Activated B cell treated with CpG ODN at 0.5 μM for 24 hours (primary cell): ENCODE results near the gene ZNF385A. TPM values are rescaled to one million over a fixed set of nuclear protein-coding genes. Genes with fewer than 3 reads are reported as not detected.

Source experiments
- ATAC-seq: fragments of 200-7000 bp; cut with Tn5 transposase; one replicate; pipeline ENCODE4 v1.10.0; 2021; ENCODE audit warnings: low read depth, mild to moderate bottlenecking, moderate library complexity
- CTCF ChIA-PET: fragments of 350-600 bp; sonication (Branson Sonifier 250); formaldehyde crosslinking; loops from one replicate; lab custom pipeline; 2021; ENCODE audit warnings: antibody characterized with exemption; lab: Charles Lee
- POLR2A ChIA-PET: fragments of 350-600 bp; sonication (Branson Sonifier 250); formaldehyde crosslinking; loops from one replicate; lab custom pipeline; 2021; ENCODE audit warnings: antibody characterized with exemption; lab: Charles Lee
- DNase-seq: peaks from one replicate; pipeline ENCODE4 v3.0.0; 2022
- H3K27ac Mint-ChIP-seq: one replicate; pipeline ENCODE4 v1.8.0; 2020; ENCODE audit warnings: mixed read lengths
- H3K27me3 Mint-ChIP-seq: one replicate; pipeline ENCODE4 v1.8.0; 2021; ENCODE audit warnings: mixed read lengths
- H3K36me3 Mint-ChIP-seq: one replicate; pipeline ENCODE4 v1.8.0; 2021; ENCODE audit warnings: low read depth, mixed read lengths
- H3K4me1 Mint-ChIP-seq: one replicate; pipeline ENCODE4 v1.8.0; 2021; ENCODE audit warnings: mixed read lengths
- H3K4me3 Mint-ChIP-seq: one replicate; pipeline ENCODE4 v1.8.0; 2020; ENCODE audit warnings: mild to moderate bottlenecking, mixed read lengths
- H3K9me3 Mint-ChIP-seq: one replicate; pipeline ENCODE4 v1.8.0; 2020; ENCODE audit warnings: mixed read lengths
- intact Hi-C: fragments of 100-400 bp; cut with micrococcal nuclease; formaldehyde crosslinking; loops from one replicate; pipeline ENCODE4 v1.15.1; 2024
- total RNA-seq: library from RNA; stranded (reverse); gene quantifications from 2 replicates; pipeline ENCODE4 v1.2.3, GENCODE V29; 2022
- TF ChIP-seq, protein P1 (sequence below): fragments of 200-600 bp; IDR thresholded peaks from one replicate; pipeline ENCODE4 v1.8.0; 2022; ENCODE audit warnings: antibody characterized with exemption, mild to moderate bottlenecking

ZNF385A gene
- total RNA-seq, 1 donor from 2014 or later, result 5.0 TPM

DNA sequence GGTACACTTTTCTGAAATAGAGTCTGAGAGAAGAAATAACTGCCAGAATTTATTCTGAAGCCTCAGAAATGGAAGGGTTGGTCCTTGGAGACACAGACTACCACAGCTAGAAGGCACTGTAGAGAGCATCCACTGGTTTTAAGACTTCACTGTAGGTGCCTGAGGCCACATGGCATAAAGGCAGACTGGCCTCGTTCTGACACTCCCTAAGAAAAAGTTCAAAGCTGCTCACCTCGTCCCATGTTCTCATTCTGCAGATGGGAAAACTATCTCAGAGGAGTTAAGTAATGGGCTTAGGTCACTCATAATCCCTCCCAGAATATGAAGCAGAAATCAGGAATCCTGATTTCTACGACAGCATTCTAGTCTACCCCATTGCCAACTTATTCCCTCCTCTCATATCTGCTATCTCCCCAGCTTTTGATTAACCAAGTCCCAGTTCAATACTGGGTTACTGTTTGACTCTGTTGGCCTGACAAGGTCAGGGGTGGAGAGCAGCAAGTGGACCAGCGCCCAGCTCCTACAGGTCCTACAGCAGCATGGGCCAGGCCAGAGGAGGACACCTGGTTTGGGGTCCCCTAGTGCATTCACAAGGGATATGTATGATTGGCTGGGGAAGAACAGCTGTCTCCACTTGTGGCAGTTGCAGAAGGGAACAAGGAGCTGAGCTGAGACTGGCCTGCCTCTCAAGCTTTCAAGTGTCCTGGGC lies 30.8 kb upstream of the ZNF385A start:
- Mint-ChIP-seq H3K36me3 (no peaks in the 10 kb centered on the region), H3K27ac (no peak overlapping the region), H3K4me3 (no peak overlapping the region), H3K27me3 (peaks cover 3% of the 10 kb centered on the region), H3K4me1 (peaks cover 78% of the 10 kb centered on the region), H3K9me3 (no peaks in the 10 kb centered on the region)
- ATAC-seq (no peak), DNase-seq (no peak)
- CTCF ChIA-PET, result interaction anchor here (0.8 to 11.4 kb wide), 3 partner anchors 14 to 25 kb away, joined by 3 to 143 read pairs (median 3); no protein-coding TSS in a partner anchor
- POLR2A ChIA-PET, result interaction anchor here (0.6 kb wide), 1 partner anchor 56 kb away, joined by 8 read pairs; no protein-coding TSS in a partner anchor
- intact Hi-C loops, result loop anchor here (10.0 kb wide), 1 partner anchor 149 kb away; no protein-coding TSS in a partner anchor
- TF ChIP-seq, protein P1, sequence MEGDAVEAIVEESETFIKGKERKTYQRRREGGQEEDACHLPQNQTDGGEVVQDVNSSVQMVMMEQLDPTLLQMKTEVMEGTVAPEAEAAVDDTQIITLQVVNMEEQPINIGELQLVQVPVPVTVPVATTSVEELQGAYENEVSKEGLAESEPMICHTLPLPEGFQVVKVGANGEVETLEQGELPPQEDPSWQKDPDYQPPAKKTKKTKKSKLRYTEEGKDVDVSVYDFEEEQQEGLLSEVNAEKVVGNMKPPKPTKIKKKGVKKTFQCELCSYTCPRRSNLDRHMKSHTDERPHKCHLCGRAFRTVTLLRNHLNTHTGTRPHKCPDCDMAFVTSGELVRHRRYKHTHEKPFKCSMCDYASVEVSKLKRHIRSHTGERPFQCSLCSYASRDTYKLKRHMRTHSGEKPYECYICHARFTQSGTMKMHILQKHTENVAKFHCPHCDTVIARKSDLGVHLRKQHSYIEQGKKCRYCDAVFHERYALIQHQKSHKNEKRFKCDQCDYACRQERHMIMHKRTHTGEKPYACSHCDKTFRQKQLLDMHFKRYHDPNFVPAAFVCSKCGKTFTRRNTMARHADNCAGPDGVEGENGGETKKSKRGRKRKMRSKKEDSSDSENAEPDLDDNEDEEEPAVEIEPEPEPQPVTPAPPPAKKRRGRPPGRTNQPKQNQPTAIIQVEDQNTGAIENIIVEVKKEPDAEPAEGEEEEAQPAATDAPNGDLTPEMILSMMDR, result no peak

DNA sequence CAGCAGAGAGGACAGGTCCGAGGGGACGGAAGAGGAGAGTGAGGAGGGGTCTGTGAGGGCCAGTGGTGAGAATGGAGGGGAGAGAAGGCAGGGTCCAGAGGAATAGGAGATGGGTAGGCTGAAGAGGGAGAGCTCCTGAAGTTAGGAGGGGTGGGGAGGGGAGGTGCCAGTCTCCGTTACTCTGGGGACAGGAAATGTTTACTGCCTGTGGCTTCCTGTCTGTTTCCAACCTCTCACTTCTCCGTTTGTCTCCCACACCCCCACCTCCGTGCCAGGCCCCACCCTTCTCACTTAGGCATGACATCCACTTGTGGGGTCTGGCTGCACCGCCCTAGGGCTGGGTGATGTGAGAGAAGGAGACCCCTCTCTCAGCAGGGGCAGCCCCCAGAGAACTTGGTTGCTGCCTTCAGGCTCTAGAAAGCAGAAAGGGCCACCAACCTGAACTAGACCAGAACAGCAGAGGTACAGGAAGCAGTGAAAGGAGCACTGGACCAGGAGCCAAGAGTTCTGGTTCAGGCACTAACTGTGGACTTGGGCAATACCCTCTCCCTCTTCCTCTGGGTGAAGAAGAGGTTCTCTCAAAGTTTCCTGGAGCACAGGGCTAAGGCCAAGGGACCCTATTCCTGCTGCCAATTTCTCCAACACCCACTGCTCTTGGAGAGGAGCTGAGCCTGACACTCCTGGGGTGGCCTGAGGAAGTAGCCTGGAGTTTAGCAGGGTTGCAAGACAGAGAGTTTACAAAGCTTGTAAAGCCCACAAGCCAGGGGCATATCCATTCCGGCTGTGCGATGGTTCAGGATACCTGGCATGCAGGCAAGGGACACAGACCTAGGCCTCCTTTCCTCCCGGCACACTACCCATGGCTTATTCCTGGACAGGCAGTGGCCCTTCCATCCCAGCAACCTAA lies 29.0 kb upstream of the ZNF385A start:
- TF ChIP-seq, protein P1, result no peak
- Mint-ChIP-seq H3K27me3 (no peaks in the 10 kb centered on the region), H3K4me1 (peaks cover 71% of the 10 kb centered on the region), H3K9me3 (no peaks in the 10 kb centered on the region), H3K36me3 (no peaks in the 10 kb centered on the region), H3K4me3 (peak overlapping the region; percentile 66), H3K27ac (peak overlapping the region; percentile 59)
- DNase-seq (no peak), ATAC-seq (peak; percentile 81)
- ChIA-PET CTCF (interaction anchor here (2.7 to 11.4 kb wide), 2 partner anchors 13 to 24 kb away, joined by 9 to 143 read pairs; no protein-coding TSS in a partner anchor), POLR2A (interaction anchor here (0.6 to 1.3 kb wide), 4 partner anchors 11 to 331 kb away, joined by 3 to 9 read pairs (median 4); partner anchors contain the start of gene NCKAP1L)
- intact Hi-C loops, result loop anchor here (1.0 to 10.0 kb wide), 3 partner anchors 8 to 151 kb away; no protein-coding TSS in a partner anchor

DNA sequence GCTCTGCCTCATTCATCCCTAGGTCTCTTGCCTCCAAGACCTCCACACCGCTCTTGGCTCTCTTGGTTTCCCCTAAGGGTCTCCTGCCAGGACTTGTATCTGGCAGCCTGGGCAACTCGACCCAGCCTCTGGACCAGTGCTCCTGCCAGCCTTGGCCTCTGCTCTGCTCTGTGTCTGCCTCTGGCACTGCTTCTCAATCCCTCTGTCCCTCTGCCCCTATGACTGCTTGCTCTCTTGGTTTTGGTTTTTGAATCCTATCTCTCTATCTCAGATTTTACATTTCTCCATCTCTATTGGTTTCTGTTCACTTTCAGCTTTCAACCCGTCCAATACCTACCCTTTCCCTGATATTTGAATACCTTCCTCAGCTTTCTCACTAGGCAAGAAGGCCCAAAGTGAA lies 28.3 kb upstream of the ZNF385A start:
- H3K4me1 Mint-ChIP-seq, result peaks cover 63% of the 10 kb centered on the region

DNA sequence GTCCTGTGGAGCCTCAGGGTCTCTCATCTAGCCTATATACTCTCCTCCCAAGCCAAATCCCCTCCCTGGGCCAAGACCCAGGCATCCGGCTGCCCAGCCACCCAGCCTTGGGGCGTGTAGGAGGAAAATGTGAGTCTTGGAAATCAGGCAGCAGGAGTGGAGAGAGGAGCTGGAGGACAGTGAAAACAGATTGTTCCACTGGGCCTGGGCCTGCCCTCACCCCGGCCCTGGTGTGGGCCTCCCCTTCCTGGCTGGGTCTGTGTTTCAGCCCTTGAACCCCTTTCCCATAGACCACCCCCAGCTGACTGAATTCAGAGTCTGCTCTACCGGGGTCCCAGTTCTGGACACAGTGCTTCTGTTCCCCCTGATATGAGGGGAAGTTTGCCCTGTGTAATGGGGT lies 27.8 kb upstream of the ZNF385A start:
- H3K4me3 Mint-ChIP-seq, result no peak overlapping the region
- ChIA-PET POLR2A (interaction anchor here (1.1 to 1.3 kb wide), 2 partner anchors 15 to 85 kb away, joined by 3 to 6 read pairs; partner anchors contain the start of gene NCKAP1L), CTCF (interaction anchor here (2.7 to 11.4 kb wide), 2 partner anchors 11 to 25 kb away, joined by 9 to 143 read pairs; no protein-coding TSS in a partner anchor)
- ATAC-seq, result no peak
- H3K9me3 Mint-ChIP-seq, result no peaks in the 10 kb centered on the region
- TF ChIP-seq, protein P1, result no peak
- intact Hi-C loops, result loop anchor here (2.0 to 10.0 kb wide), 2 partner anchors 14 to 152 kb away; no protein-coding TSS in a partner anchor
- no peaks in the 10 kb centered on the region for H3K27me3 Mint-ChIP-seq
- peaks cover 61% of the 10 kb centered on the region for H3K4me1 Mint-ChIP-seq
- H3K27ac Mint-ChIP-seq, result peak overlapping the region; percentile 12
- H3K36me3 Mint-ChIP-seq, result no peaks in the 10 kb centered on the region
- no peak for DNase-seq

More for the DNA sequence above, 28.3 kb upstream of the ZNF385A start:
- Mint-ChIP-seq H3K36me3 (no peaks in the 10 kb centered on the region), H3K9me3 (no peaks in the 10 kb centered on the region), H3K4me3 (peak overlapping the region; percentile 66), H3K27me3 (no peaks in the 10 kb centered on the region), H3K27ac (peak overlapping the region; percentile 59)
- ChIA-PET POLR2A (interaction anchor here (0.7 to 1.3 kb wide), 3 partner anchors 10 to 85 kb away, joined by 3 to 6 read pairs (median 3); partner anchors contain the start of gene NCKAP1L), CTCF (interaction anchor here (2.7 to 11.4 kb wide), 2 partner anchors 12 to 25 kb away, joined by 9 to 143 read pairs; no protein-coding TSS in a partner anchor)
- peak; percentile 16 for ATAC-seq
- TF ChIP-seq, protein P1, result no peak
- no peak for DNase-seq
- intact Hi-C loops, result loop anchor here (1.0 to 10.0 kb wide), 3 partner anchors 9 to 152 kb away; no protein-coding TSS in a partner anchor
